Activated CD4-positive, CD25-positive, alpha-beta regulatory T cell treated with anti-CD3 and anti-CD28 coated beads, Interleukin-2, amount 50 U/mL, for 72 hours (primary cell): ENCODE measurements around the gene LRPAP1.
"Not testable (repeated sequence)": the region's sequence is repeated elsewhere in the genome, so short reads cannot be mapped to it uniquely, and the experiment has no call there.

Experiments
- DNase-seq: peaks from one replicate; pipeline ENCODE4 v3.0.0; 2021

LRPAP1 gene

DNA sequence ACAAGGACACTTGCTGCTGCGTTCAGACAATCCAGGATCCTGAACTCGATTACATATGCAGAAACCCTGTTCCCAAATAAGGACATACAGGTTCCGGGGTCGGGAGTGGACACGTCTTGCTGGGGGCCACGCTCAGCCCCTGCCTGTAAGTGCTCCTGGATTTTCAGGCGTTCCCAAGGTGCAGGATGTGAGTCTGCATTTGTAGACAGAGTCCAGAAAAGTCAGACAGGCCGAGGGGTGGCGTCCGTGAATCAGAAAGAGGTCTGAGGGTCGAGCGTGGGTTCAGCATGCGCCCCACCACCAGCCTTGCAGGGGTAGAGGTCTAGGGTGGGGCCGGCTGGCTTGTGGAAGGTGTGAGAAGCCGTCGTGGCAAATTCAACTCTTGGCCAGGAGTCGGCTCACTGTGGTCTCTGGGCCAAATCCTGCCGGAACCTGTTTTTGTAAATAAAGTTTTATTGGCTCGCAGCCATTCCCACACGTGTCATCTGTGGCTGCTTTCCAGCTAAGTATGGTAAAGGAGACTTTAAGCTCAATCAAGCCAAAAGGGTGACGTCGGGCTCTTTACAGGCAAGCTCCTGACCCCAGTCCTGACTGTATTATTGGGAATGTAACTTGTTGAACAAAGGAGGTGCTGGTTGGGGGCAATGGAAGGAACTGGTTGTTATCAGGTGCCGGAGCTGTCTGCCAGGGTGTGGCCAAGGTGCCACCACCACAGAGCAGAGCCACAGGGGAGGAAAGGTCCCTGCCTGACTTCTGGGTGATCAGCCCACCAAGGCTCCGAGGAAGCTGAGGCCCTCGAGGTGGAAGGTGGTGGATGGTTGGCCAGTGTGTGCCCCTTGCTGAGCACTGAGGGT lies 61.8 kb downstream of the LRPAP1 start:
- no peak for DNase-seq

DNA sequence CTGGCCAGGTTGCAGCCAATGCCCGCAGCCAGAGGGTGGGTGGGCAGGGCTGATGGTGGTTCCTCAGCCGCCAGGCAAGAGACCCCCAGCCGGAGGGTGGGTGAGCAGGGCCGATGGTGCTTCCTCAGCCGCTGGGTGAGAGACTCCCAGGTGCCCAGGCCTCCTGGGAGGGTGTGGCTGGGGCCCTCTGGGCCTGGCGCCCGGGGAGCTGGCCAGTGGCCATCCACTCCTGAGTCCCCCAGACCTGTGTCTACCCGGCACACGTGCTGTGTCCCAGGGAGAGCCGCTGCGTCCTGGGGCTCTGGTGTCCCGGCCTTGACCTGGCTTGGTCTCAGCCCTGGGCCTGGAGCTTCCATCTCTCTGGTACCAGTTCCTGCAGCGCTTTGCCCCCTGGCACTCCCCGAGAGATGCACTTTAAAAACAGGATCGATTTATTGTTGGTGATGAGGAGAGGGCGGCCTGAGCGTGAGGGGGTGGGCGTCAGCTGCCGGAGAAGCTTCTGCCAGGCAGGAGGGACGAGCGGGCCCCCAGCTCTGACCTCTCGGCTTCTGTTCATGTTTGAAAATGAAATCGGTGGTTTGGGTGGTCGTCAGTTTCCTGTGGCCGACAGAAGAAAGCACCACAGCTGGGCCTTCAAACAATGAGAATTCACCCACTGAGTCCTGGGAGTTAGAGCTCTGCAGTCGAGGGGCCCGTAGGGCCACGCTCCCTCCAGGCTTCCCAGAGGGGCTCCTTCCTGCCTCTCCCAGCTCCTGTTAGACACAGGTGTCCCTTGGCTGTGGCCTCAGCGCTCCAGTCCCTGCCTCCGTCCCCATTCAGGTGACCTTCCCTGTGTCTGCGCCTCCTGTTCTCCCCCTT lies 62.6 kb downstream of the LRPAP1 start:
- DNase-seq = no peak

DNA sequence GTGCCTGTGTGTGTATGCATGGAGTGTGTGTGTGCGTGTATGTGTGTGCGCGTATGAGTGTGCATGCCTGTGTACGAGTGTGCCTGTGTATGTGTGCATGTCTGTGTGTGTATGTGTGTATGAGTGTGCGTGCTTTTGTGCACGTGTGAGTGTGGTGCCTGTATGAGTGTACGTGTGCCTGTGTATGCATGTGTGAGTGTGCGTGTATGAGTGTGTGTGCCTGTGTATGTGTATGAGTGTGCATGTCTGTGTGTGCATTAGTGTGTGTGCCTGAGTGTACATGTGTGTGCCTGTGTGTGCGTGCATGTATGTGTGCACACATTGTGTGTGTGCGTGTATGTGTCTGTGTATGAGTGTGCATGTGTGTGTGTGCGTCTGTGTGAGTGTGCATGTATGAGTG lies 63.4 kb downstream of the LRPAP1 start:
- no peak for DNase-seq

GRCh38 chr4:3468154-3468553 lies 64.1 kb downstream of the LRPAP1 start:
- no peak for DNase-seq

GRCh38 chr4:3467601-3468031 lies 64.6 kb downstream of the LRPAP1 start:
- DNase-seq = no peak

- DNase-seq = no peak
Measured at GRCh38 chr4:3466691-3467600, 65.3 kb downstream of the LRPAP1 start.

DNA sequence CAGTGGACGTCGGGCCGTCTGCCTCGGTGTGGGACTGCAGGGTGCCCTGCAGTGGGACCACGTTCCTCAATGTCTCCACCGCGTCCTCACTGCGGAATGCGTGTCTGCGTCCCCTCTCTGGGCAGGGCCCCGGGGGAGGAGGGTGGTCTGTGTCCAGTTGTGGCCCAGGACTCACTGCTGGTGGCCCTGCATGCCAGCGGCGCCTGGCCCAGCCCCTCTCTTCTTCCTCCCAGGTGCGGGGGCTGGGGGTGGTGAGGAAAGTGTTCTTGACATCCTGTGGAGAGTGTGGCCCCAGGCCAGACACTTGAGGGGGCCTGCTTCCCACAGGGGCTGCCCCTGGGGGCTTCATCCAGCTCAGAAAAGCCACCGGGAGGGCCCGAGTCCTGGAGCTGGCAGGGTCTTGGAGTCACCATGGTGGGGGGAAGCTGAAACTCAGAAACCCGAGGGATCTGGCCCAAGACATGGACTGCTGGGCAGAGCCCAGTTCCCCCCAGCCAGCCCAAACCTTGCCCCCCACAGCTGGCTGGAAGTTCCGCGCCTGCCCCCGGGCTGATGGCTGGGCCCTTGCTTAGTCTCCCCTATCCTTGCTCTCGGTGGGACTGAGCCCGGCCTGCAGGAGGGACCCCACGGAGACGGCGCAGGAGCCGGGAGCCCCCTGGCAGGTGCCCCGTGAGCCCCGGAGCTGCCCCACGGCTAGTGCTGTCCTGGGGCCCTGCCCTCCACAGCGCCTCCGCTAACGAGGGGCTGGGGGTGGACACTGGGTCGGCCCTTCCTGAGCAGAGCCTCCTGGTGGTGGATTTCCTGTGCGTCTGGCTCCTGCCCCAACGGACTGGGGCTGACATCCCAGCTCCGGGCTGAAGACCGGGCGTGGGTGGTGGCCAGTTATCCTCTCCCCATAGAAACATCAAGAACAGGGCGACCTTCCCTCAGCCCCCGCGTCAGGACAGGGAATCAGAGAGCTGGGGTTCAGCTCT lies 66.2 kb downstream of the LRPAP1 start:
- no peak for DNase-seq

DNA sequence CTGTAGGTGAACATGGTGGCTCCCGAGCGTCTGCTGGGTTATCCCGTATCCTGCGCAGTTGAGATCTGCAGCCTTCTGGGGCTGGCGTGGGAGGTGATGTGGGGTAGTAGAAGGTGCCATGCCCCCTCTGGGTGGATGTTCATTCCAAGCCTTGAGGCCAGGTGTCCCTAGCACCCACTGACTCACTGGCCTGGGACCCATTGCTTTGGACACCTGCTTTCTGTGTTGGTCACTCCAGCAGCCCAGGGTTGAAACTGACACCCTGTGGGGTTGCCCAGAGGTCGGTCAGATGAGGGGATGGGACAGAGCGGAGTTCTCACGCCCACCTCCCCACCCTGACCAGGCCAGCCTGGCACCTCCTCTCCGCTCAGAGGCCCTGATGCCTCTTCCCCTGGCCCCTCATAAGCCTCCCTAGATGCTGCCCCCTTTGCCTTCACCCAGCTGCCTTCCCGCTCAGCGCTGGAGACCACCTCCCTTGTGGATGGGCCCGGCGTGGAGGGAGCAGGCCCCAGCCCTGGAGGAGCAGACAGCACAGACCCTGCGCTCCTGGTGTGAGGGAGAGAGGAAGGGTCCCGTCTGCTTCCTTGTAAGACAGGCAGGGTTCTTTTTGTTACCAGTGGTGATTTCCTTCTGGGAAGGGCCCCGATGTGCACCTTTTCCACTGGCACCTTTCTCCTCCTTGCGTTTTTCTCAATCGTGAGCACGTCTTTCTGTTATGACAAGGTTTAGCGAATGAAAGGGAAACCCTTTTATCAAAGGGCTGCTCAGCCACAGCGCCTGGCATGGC lies 67.1 kb downstream of the LRPAP1 start:
- no peak for DNase-seq

DNA sequence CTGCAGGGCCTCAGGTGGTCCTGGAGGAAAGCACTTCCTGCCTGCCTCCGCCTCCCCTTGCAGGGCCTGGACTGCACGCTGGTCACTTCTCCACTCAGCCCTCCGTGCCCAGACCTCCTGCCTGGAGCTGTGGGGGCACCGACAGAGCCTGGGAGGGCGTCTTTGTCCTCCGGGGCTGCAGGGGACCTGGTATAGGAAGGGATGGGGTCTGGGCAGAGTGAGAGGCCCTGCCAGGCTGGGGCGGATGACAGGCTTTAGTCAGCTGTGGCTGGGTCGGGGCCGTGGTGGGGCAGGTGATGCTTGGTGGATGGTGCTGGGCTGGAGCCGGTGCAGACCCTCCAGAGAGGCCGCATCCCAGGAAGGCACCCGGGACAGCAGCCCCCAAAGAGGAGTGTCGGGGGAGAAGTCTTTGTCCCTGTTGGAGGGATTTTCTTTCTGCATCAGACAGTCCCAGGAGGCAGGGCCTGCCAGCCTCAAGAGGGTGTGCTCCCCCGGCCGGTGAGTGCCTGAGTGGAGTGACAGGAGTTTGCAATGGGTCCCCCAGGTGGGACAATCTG lies 67.8 kb downstream of the LRPAP1 start:
- no peak for DNase-seq

GRCh38 chr4:3463556-3464348 lies 68.5 kb downstream of the LRPAP1 start:
- DNase-seq = no peak

DNA sequence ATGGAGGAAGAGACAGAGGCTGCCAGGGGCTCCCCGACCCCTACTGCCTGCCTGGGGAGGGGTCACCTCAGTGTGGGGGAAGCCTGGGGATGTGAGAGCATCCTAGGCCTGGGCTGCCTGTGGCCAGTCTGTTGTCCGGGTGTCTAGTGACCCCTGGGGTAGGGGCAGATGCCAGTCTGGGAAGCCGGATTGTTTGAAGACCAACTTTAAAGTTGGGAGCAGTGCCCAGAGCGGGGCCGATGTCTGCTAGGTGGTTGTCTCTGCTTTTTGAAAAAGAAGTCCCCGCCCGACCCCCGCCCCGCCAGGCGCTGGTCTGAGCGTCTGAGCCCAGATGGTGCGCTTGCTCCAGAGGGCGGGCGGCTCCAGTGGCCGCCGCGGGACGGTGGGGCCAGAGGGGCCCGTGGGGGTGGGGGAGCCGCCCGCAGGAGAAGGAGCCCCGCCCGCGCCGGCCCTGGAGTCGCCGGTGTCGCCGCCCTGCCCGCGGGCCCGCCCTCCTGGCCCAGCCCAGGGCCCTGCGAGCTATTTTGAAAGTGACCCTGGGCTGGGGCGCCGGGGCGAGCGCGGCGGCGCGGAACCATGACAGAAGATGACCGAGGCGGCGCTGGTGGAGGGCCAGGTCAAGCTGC lies 69.3 kb downstream of the LRPAP1 start, which contains the start of gene DOK7:
TSS of gene DOK7 (plus strand) at position 517 of the 626 bp plus-strand sequence. CDS start at position 587, 70 bp downstream.
- no peak for DNase-seq

GRCh38 chr4:3462321-3462789 lies 69.9 kb downstream of the LRPAP1 start:
- DNase-seq = no peak

- DNase-seq = no peak
Measured at GRCh38 chr4:3461515-3462291, 70.5 kb downstream of the LRPAP1 start.

DNA sequence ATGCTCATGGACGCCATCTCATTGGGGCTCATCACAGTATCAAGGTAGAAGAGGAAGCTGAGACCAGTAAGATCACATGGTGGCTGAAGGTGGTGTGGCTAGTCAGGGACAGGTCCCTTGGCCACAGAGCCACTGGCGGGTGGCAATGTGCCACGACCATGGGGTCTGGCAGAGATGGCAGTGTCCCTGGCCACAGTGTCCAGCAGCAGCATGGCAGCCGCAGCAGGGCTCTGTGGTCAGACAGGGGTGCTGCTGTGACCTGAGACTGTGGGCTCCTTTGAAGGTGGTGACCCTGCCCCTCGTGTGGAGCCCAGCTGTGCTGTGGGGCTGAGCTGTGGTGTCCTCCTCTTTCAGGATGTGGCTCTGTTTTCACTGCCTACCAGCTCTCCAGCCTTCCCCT lies 71.3 kb downstream of the LRPAP1 start:
- DNase-seq = no peak

- DNase-seq = not testable (repeated sequence)
Measured at GRCh38 chr4:3459156-3459555, 73.1 kb downstream of the LRPAP1 start.

DNA sequence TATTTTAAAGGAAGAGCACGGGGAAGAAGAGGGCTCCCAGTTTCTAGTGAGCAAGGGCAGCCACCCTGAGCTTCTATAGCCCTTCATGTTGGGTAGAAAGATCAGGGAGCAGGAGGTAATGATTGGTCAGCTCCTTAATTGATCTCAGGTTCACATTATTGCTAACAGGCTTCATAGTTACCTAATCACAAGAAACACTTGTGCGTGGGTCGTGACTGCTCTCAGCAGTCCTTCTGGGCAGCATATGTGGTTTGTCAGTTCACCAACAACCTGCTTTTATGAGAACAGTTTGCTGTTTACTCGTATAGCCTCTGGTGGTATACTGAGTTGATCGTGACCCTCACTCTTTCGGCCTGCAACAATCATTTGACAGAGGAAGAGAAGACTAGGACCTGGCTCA lies 73.9 kb downstream of the LRPAP1 start:
- no peak for DNase-seq

DNA sequence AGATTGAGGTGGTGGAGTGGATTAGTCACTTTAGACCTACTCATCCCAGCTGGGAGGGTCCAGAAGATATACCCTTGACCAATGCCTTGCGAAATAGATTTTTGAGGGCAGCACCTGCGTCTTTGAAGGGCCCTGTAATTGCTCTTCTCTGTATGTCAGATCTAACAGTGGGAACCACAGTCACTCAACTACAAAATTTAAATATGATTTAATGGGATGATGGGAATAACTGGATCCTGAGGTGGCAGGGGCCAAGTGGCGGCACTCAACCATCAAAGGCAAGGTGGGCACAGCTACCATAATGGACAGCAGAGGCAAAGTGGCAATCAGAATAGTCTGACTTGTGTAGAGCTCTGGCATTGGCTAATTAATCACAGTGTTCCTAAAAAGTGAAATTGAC lies 76.6 kb downstream of the LRPAP1 start:
- DNase-seq = not testable (repeated sequence)
